GM12875 (cell line): ENCODE results near the gene IDE.
"Not testable (repeated sequence)": the region's sequence is repeated elsewhere in the genome, so short reads cannot be mapped to it uniquely, and the experiment has no call there.

Source experiments
- H3K4me3 ChIP-seq: one replicate; pipeline ENCODE4 v1.5.1; 2011; ENCODE audit warnings: low read depth, low read length, control low read depth
- TF ChIP-seq, protein P1 (sequence below): IDR thresholded peaks from 2 replicates; pipeline ENCODE4 v1.5.1; 2011; ENCODE audit warnings: low read depth, mild to moderate bottlenecking, control low read depth, inconsistent platforms, low read length, moderate library complexity, borderline replicate concordance; ENCODE audit not compliant: insufficient read depth

IDE gene

GRCh38 chr10:92440578-92440977 lies 133.3 kb downstream of the IDE start:
- TF ChIP-seq, protein P1, sequence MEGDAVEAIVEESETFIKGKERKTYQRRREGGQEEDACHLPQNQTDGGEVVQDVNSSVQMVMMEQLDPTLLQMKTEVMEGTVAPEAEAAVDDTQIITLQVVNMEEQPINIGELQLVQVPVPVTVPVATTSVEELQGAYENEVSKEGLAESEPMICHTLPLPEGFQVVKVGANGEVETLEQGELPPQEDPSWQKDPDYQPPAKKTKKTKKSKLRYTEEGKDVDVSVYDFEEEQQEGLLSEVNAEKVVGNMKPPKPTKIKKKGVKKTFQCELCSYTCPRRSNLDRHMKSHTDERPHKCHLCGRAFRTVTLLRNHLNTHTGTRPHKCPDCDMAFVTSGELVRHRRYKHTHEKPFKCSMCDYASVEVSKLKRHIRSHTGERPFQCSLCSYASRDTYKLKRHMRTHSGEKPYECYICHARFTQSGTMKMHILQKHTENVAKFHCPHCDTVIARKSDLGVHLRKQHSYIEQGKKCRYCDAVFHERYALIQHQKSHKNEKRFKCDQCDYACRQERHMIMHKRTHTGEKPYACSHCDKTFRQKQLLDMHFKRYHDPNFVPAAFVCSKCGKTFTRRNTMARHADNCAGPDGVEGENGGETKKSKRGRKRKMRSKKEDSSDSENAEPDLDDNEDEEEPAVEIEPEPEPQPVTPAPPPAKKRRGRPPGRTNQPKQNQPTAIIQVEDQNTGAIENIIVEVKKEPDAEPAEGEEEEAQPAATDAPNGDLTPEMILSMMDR: no peak

DNA sequence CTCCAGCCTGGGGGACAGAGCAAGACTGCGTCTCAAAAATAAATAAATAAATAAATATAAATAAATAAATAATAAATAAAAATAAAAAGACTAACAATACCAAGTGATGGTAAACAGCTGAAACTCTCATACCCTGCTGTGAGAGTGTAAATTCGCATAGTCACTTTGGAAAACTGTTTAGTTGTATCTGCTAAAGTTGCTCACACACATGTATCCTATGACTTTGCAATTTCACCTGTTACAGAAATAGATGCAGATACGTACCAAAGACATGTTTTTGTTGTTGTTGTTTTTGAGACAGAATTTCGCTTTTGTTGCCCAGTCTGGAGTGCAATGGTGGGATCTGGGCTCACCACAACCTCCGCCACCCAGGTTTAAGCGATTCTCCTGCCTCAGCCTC lies 135.7 kb downstream of the IDE start:
- no peak overlapping the region for H3K4me3 ChIP-seq
- TF ChIP-seq, protein P1: no peak

More at GRCh38 chr10:92440578-92440977, 133.3 kb downstream of the IDE start:
- no peak overlapping the region for H3K4me3 ChIP-seq

DNA sequence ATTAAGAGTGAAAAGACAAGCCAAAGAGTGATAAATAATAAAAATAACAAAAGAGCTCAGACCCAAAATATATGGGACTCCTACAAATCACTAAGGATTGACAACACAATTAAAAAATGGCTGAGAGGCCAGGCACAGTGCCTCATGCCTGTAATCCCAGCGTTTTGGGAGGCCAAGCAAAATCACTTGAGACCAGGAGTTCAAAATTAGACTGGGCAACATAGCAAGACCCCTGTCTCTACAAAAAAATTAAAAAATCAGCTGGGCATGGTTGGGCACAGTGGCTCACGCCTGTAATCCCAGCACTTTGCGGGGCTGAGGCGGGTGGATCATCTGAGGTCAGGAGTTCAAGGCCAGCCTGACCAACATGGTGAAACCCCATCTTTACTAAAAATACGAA lies 137.3 kb downstream of the IDE start:
- H3K4me3 ChIP-seq: no peak overlapping the region
- TF ChIP-seq, protein P1: no peak

GRCh38 chr10:92436065-92436464 lies 137.8 kb downstream of the IDE start:
- H3K4me3 ChIP-seq: not testable (repeated sequence)

GRCh38 chr10:92434385-92434784 lies 139.5 kb downstream of the IDE start:
- TF ChIP-seq, protein P1: no peak
- H3K4me3 ChIP-seq: no peak overlapping the region

- TF ChIP-seq, protein P1: no peak
- no peak overlapping the region for H3K4me3 ChIP-seq
Observed at GRCh38 chr10:92432596-92432995, 141.3 kb downstream of the IDE start.

- TF ChIP-seq, protein P1: no peak
- no peak overlapping the region for H3K4me3 ChIP-seq
Observed at GRCh38 chr10:92430103-92430502, 143.8 kb downstream of the IDE start.

- H3K4me3 ChIP-seq: no peak overlapping the region
- TF ChIP-seq, protein P1: no peak
Observed at GRCh38 chr10:92421550-92421949, 152.3 kb downstream of the IDE start.
